Ecto neural progenitor cell (in vitro differentiated cells): Measurements from ENCODE around the gene UBE3D.
A peak's percentile ranks its signal among the peaks of the same experiment; 100 is the strongest.
"Not testable (repeated sequence)": the region's sequence is repeated elsewhere in the genome, so short reads cannot be mapped to it uniquely, and the experiment has no call there.

Source experiments
- DNase-seq: peaks from one replicate; pipeline ENCODE4 v3.0.0-alpha.2; 2018; ENCODE audit warnings: low spot score

The UBE3D gene

DNA sequence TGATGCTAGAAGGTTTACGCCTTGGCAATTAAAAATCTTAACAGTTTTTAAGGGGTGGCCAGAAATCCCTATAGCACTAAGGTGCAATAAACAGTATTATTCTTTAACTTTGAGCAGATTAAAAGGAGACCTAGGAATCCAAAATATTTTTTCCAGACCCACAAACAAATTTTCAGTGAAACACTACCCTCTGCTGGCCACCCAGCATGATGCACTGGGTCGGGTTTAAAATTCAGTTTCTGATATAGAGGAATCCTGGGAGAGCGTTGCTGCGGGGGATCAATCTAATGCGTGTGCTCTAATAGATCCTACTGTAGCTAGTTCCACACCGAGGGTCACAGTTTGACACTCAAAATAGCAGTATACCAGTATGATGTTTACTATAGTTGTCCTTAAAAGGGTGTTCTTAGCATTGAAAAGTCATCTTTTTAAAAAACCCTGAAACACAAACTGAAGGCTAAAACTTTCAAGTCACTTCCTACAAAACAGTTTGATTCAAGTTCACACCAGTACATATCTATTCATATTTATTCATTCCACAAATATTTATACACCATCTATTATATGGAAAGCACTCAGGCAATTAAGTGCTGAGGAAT is 10.2 kb downstream of the UBE3D start:
- peak; percentile 57 for DNase-seq

DNA sequence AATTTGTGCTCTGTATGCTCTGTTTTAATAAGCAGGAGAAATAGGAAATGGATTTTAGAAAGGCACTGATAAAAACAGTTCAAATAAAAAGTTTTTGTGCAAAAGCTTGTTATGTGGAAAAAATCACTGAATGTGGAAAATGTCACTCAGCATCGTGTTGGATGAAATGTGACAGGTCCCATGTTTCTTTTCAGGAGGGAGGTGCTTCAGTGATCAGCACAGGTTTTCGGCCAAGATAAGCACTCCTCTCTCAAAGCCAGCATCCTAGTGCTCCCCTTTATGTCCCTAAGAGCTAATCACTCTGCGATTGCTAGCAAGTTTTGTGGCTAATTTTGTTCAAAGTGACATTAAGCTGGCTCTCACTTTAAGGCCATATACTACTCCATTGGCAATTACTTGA is 12.0 kb downstream of the UBE3D start:
- no peak for DNase-seq

DNA sequence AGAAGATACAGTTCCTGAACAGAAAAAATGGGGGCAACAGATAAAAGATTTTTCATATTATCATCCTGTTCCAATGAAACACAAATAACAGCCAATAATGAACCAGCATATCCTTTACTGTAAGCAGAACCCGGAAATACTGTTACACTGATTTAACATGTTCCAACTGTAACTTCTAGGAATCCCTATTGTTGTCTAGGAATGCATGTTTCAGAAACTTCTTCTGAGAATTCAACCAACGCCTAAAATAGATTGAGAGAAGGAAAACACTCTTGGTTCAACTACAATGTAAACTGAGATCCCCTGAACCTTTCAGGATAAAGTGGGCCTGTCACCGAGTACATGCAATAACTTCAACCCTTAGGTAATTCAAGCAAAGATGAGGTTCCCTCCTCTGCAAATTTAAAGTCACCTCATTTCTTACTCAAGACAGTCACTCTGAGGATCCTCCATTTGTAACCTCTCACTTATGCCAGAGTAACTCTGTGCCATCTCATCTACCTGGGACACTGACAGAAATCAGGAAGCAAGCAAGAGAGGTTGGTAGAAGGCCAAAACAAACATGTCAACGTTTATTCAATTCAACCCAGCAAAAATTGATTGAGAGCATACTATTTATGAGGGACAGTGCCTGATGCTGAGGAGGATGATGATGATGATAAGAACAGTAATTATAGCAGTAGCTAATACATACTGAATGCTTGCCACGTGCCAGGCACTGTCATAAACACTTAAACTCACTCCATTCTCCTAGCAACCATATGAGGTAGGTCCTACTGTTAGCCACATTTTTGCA is 14.1 kb downstream of the UBE3D start:
- DNase-seq: no peak

DNA sequence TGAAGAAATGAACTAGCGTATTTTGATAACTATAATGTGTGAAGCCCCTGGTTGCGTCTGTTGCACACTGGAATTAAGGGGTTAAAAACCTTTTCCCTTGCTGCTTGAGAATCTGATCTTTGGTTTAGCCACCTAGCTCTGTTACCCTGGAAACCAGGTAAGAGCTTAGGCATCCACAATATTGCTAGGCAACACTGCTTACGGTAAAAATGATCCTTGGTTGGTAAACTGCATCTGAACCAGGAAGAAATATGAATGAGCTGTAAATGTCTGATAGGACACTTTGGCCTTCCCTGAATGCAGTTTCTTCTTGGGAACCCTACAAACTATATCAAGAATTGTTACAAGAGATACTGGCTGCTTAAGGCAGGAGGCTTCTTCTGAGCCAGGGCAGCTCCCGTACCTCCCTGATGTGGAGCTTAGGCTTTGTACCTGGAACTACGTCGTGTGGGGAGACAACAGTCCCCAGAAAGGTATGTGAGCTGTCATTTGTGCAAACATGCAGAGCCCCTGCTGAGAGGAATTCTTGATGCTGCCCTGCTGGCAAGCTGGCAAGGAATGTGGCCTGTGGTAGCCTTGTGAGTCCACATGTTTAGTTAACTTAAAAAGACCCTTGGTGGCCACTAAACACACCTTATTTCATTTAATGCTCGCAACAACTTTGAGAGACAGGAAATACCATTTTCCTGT is 18.4 kb downstream of the UBE3D start:
- DNase-seq: no peak

DNA sequence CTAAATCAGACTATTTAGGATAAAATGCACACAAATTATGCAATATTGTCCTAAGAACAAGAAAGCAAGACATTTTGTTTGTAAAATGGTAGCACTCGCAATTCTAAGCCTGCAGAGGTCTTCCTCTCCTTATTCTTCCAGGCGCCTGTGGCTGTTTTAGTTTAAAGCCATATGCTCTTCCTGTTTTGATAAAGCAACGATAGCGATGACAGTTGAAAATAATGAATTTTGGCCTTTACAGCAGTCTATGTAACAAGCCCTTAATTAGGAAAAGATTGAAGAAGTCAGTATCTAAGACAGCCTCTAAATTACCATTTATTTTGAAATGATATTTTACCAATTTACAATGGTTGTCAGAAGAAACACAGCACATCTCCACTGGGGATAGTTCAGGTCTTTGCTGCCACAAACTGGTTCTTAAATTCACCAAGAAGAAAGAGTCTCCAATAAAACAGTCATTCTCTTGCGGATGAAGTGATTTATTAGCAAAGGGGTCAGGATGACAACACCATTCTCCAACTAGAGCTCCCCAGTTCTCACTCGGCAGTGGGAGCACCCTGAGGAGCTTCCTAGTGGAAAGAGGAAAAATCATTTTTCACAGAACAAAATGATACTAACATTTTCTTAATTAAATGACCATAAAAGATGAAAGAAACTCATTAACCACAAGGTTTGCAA is 21.4 kb downstream of the UBE3D start:
- no peak for DNase-seq

DNA sequence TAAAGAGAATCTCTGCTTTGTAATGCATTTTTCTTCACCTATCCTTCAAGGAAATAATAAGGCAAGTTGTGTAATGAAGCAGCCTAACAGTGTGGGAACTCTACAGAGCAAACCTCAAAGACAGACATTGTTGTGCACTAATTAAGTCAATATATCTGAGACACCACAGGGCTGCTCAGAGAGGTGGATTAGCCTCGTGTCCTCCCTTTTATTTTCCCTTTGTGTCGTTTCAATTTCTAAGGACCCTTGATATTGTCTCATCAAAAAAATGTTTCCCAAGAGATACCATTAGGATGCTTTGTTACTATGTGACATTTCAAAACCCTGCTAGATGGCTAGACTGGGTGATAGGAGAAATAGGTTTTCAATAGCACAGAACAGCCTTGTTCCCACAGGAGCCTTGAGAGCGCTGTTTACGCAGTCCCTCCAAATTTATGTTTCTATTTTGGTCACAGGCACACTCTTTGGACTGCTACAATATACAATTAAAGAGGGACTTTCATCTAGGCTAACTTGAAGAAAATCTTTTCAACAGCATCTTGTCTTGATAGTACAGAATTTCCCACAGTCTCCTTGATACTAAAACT is 23.1 kb downstream of the UBE3D start:
- no peak for DNase-seq

DNA sequence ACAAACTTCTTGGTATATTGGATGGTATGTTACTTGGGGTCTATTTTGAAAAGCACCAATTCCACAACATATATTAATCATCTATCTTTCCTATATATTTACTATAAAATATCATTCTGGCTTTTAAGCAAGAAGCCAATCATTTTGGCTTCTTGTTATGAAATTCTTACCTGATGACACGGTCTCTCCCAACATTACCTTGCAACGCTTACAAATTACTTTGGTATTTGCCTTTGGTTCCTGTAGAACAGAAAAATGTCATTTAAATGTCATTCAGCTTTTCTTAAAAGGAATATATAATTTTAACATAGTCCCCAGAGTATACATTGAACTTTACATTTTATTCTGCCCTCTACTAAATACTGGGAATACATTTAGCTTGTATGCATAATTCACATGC is 27.4 kb downstream of the UBE3D start:
- no peak for DNase-seq

DNA sequence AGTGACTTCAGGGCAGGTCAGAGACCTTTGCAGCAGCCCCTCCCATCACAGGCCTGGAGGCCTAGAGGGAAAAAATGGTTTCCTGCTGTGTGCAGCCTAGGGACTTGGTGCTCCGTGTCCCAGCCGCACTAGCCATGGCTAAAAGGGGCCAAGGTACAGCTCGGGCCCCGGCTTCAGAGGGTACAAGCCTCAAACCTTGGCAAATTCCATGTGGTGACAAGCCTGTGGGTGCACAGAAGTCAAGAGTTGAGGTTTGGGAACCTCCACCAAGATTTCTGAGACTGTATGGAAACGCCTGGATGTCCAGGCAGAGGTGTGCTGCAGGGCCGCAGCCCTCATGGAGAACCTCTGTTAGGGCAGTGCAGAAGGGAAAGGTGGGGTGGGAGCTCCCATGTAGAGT is 34.0 kb downstream of the UBE3D start:
- DNase-seq: no peak

DNA sequence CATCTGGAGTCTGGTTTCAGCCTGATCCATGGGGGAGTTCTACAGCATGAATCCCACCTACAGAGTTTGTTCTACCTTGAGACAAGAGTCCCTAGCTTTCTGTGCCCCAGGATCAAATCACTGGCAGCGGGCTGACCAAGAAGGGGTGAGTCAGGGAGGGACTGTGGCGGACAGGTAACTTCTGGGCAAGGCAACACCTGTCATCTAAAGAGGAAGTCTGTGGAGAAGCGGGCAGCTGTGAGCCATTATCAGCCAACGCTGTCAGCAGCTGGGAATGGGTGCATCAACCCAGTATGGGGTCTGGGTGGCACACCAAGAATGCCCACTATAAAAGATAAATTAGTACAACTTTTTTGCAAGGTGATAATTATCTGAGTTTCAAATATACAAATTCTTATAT is 45.9 kb downstream of the UBE3D start:
- DNase-seq: no peak

DNA sequence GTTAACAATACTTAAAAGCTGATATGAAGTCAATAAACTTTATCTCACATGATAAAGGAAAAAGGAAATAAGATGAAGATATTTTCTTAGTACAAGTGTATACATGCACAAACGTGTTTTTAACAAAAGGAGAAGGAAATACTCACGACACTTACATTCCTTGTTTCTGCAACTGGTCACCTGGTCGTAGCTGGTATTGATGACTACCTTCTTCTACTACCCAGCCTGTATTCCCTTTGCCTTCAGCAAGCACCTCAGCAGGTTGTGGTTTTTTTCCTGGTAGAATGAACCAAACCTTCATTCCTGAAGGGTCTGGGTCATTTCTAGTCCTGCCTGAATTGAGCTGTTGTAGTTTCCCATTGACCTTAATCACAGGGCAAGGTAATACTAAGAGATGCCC is 54.5 kb downstream of the UBE3D start:
- not testable (repeated sequence) for DNase-seq

DNA sequence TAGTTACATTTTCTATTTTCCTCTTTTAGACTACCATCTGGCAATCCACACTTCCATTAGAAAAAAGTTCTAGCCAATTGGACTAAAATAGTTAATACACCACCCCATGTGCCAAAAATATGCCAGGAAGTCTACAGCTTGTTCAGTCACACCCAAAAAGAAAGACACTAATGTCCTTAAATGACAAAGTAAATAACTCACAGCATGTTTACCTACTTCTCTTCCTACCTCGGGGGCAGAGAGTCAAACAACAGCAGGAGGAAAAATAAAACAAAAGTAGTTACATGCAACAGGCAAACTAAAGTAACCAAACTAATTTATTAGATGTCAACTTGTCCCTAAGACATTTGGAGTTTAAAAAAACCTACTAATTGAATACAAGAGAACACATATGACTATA is 57.0 kb downstream of the UBE3D start:
- no peak for DNase-seq

DNA sequence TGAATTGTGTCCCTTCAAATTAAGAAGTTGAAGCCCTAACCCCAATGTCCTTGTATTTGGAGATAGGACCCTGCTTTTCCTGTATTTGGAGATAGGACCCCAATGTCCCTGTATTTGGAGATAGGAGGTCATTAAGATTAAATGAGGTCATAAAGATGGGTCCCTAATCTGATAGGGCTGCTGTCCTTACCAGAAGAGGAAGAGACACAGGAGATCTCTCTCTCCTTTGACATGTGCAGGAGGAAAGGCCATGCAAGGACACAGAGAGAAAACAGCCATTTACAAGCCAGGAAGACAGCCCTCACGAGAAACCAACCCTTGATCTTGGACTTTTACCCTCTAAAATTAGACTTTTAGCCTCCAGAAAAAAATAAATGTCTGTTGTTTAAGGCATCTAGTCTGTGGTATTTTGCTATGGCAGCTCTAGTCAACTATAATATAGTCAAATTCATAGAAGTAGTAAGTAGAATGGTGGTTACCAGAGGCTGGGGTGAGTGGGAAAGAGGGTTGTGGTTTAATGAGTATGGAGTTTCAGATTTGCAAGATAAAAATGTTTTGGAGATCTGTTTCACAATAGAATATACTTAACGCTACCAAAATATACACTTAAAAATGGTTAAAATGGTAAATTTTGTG is 59.3 kb downstream of the UBE3D start:
- DNase-seq: no peak

DNA sequence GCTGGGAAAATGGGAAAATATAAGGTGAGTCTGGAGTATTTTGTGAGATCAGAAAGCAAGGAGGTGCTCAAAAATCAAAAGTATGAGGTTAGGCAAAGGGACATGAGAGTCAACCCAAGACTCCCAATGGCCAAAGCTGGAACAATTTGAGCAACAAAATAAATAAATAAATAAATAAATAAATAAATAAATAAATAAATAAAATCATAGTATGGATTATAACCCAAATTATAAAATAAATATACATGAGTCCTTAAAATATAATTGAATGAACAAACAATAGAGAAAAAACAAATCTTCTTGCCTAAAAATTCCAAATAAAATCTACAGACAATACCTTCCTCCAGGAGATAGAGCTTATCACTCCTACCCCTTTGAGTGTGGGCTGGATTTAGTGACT is 69.5 kb downstream of the UBE3D start:
- no peak for DNase-seq

DNA sequence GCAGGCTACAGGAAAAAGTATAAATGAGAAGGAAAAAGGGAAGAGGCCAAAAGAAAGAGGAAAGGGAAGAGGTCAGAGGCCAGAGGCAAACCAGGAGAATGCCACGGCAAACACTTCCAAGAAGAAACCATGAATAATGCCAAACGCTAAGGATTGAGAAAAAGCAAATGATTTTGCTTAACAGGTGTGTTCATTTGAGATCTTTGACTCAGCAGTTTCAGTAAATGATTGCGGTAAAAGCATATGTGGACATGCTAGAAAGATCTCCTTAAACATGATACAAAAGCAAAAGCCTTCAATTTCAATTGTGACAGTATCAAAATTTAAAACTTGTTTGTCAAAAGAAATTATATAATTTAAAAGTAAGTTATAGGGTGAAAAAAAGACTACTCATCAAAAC is 70.6 kb downstream of the UBE3D start:
- no peak for DNase-seq

DNA sequence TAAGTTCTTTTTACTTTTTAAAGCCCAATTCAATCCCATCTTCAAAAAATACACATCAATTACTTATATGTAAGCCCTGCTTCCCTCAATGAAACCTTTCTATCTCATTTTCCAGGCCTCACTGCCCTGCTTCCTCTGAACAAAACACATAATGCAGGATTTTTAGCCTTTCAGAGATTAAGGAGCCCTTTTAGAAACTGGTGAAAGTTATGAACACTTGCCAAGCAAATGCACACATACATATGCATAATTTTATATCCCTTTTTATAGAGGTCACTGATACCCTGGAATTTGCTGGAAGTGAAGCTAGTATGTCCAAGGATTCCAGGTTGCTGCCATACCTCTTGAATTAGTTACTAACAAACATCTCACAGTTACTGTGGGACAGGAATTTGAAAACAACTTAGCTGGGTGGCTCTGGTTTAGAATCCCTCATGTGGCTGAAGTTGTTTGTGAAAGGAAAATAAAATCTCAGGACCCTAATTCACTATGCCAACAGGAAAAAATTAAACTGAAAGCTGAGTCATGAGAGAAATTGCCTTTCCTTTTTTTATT is 75.8 kb downstream of the UBE3D start:
- DNase-seq: no peak

DNA sequence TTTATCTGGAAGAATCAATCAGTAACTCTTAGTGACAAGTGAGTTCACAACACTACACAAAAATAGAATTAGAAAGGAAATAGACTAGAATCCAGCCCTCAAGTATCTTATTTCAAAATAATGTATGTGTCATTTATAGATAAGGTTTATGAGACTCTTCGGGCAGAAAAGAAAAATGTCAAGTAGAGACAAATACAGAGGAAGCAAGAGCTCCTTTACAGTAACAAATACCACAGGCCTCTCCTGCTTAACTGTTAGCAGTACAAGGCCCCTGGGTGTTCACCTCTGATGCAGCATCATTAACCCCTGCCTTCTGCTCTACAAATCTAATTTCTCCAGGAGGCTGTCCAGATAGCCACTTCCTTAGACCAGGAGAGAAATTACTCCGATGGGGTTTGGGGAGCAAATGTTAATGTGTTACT is 76.7 kb downstream of the UBE3D start:
- no peak for DNase-seq

DNA sequence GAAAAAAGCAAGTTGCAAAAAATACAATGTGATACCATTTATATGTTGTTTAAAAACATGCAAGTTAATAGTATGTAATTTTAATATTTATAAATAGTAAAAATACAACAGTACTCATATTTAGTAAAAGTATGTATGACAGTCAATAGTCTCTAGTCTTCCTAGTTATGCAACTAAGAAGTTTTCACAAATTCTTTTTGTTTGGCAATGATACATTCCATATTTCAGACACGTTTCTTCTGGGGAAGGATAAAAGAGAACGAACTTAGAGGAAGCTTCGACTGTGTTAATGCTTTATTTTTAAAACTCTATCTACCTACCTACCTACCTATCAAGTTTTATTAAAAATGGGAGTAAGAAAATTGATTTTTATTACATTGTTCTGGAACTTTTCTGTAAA is 77.7 kb downstream of the UBE3D start:
- no peak for DNase-seq

DNA sequence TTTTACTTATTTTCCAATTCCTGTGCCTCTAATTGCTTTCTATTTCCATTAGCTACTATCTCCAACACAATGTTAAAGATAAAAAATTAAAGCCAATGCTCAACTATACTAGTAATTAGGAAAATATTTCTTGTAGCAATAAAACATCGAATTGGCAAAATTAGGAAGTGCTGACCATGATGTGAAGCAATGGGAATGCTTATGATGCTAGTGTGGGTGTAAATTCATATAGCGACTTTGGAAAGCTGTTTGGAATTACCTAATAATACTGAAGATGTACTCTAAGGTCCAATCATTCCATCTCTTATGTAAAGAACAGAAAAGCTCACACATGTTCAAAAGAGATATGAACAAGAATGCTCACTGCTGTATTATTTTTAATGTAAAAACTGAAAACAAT is 78.2 kb downstream of the UBE3D start:
- DNase-seq: no peak

DNA sequence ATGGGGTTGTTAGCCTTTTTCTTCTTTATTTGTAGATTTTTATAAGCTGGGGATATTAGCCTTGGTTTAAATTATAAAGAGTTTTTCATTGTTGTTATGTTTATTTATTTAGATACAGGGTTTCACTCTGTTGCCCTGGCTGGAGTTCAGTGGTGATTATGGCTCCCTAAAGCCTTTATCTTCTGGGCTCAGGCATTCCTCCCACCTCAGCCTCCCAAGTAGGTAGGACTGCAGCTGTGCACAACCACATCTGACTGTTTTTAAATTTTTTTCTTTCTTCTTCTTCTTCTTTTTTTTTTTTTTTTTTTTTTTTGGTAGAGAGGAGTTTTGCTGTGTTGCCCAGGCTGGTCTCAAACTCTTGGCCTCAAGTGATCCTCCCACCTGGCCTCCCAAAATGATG is 80.9 kb downstream of the UBE3D start:
- no peak for DNase-seq

DNA sequence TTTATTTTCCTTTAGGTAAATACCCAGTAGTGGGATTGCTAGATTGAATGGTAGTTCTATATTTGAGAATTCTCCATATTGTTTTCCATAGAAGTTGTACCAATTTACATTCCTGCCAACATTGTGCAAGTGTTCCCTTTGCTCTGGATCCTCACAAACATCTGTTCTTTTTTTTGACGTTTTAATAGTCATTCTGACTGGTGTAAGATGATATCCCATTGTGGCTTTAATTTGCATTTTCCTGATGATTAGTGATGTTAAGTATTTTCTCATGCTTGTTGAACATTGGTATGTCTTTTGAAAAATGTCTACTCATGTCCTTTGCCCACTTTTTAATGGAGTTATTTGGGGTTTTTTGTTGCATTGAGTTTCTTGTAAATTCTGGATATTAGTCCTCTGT is 85.6 kb downstream of the UBE3D start:
- no peak for DNase-seq

DNA sequence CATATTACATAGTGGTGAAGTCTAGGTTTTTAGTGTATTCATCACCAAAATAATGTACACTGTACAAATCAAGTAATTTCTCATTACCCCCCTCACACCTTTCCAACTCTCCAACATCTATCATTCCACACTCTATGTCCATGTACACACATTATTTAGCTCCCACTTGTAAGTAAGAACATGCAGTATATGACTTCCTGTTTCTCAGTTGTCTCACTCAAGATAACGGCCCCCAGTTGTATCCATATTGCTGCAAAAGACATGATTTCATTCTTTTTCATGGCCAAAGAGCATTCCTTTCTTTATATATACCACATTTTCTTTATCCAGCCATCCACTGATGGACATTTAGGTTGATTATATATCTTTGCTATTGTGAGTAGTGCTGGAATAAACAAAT is 86.0 kb downstream of the UBE3D start:
- DNase-seq: no peak
